ENCODE results near the gene RNASEH1. TPM values are rescaled to one million over a fixed set of nuclear protein-coding genes. Genes with fewer than 3 reads are reported as not detected.

Gene RNASEH1
- total and polyA plus RNA-seq, 2 donors from 2014 or later, result 6.8 to 21.1 TPM

DNA sequence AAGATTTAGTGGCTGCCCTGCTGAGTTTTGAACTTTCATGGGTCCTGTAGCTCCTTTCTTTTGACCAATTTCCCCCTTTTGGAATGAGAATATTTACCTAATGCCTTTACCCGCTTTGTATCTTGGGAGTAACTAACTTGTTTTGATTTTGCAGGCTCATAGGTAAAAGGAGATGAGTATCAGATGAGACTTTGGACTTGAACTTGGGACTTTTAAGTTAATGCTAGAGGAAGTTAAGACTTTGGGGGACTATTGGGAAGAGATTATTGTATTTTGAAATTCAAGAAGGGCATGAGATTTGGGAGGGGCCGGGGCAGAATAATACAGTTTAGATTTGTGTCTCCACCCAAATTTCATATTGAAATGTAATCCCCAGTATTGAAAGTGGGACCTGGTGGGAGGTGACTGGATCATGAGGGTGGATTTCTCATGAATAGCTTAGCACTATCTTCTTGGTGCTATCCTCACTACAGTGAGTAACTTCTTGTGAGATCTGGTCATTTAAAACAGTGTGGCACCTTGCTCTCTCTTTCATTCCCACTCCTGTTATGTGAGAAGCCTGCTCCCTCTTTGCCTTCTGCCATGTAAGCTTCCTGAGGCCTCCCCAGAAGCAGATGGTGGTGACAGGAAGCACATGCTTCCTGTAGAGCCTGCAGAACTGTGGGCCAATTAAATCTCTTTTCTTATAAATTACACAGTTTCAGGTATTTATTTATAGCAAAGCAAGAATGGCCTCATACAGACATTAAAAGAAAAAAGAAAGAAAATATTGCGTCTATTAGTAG lies 44.9 kb downstream of the RNASEH1 start:
- DNase-seq (no peak), FAIRE-seq (no peak)
- Histone ChIP-seq H3K27ac (ENCODE audit: low read depth in 2 of 2, low read length in 2 of 2) (no peak overlapping the region), H3K27me3 (ENCODE audit: control insufficient read depth, insufficient read depth, low read length) (no peaks in the 10 kb centered on the region), H3K36me3 (ENCODE audit: control insufficient read depth in 2 of 3, insufficient read depth in 3 of 3, low read length in 3 of 3) (peaks cover 4 to 28% (median 17%) of the 10 kb centered on the region in 3 donors), H3K4me3 (ENCODE audit: low read length in 3 of 3) (no peak overlapping the region), H3K9me3 (ENCODE audit: control insufficient read depth in 2 of 3, insufficient read depth in 1 of 3, low read length in 3 of 3) (no peaks in the 10 kb centered on the region), H3K9ac (ENCODE audit: low read length in 3 of 3) (no peak overlapping the region), H3K4me1 (ENCODE audit: control insufficient read depth in 2 of 3, insufficient read depth in 2 of 3, low read depth in 1 of 3, low read length in 3 of 3) (peaks cover 0 to 3% (median 0%) of the 10 kb centered on the region in 3 donors)
- TF ChIP-seq, protein P1, sequence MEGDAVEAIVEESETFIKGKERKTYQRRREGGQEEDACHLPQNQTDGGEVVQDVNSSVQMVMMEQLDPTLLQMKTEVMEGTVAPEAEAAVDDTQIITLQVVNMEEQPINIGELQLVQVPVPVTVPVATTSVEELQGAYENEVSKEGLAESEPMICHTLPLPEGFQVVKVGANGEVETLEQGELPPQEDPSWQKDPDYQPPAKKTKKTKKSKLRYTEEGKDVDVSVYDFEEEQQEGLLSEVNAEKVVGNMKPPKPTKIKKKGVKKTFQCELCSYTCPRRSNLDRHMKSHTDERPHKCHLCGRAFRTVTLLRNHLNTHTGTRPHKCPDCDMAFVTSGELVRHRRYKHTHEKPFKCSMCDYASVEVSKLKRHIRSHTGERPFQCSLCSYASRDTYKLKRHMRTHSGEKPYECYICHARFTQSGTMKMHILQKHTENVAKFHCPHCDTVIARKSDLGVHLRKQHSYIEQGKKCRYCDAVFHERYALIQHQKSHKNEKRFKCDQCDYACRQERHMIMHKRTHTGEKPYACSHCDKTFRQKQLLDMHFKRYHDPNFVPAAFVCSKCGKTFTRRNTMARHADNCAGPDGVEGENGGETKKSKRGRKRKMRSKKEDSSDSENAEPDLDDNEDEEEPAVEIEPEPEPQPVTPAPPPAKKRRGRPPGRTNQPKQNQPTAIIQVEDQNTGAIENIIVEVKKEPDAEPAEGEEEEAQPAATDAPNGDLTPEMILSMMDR (IDR thresholded peaks at IDR 0.05; ENCODE audit: borderline replicate concordance, extremely low read depth, insufficient read depth), result no peak
- intact Hi-C loops (cut with DNase I), result no loop called here

DNA sequence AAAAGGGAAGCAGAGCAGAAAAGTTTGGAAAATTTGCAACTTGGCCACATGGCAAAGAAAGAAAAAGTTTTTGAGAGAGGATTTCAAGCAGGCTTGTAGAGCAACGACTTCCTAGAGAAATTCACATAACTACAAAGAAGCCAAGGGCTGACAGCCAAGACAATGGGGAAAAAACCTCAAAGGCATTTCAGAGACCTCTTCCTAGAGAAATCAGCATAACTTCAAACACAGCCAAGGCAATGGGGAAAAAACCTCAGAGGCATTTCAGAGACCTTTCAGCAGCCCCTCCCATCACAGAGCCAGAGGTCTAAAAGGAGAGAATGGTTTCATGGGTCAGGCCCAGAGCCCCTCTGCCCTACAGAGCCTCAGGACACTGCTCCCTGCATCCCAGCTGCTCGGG lies 46.0 kb downstream of the RNASEH1 start:
- Histone ChIP-seq H3K4me3 (ENCODE audit: low read length in 3 of 3) (no peak overlapping the region), H3K4me1 (ENCODE audit: control insufficient read depth in 2 of 3, insufficient read depth in 2 of 3, low read depth in 1 of 3, low read length in 3 of 3) (no peaks in the 10 kb centered on the region), H3K36me3 (ENCODE audit: control insufficient read depth in 2 of 3, insufficient read depth in 3 of 3, low read length in 3 of 3) (peaks cover 4 to 28% (median 17%) of the 10 kb centered on the region in 3 donors), H3K27ac (ENCODE audit: low read depth in 2 of 2, low read length in 2 of 2) (no peak overlapping the region), H3K27me3 (ENCODE audit: control insufficient read depth, insufficient read depth, low read length) (no peaks in the 10 kb centered on the region), H3K9me3 (ENCODE audit: control insufficient read depth in 2 of 3, insufficient read depth in 1 of 3, low read length in 3 of 3) (no peaks in the 10 kb centered on the region), H3K9ac (ENCODE audit: low read length in 3 of 3) (no peak overlapping the region)
- intact Hi-C loops (cut with DNase I), result no loop called here
- TF ChIP-seq, protein P1 (IDR thresholded peaks at IDR 0.05; ENCODE audit: borderline replicate concordance, extremely low read depth, insufficient read depth), result no peak
- FAIRE-seq (no peak), DNase-seq (no peak)

DNA sequence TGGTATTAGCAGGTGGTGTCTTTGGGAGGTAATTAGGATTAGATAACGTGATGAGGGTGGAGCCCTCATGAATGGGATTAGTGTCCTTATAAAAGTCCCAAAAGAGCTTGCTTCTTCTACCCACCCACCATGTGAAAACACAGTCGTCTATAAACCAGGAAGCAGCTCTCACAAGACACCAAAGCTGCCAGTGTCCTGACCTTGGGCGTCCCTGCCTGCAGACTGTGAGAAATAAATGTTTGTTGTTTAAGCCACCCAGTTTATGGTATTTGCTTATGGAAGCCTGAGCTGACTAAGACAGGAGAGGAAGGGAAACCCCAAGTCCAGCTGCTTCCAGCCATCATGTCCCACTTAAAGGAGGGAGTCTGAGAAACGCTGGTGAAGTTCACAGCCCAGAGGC lies 52.4 kb downstream of the RNASEH1 start:
- H3K27me3 ChIP-seq (ENCODE audit: control insufficient read depth, insufficient read depth, low read length), result peaks cover 3% of the 10 kb centered on the region
- peaks cover 0 to 5% (median 0%) of the 10 kb centered on the region in 3 donors for H3K9me3 ChIP-seq (ENCODE audit: control insufficient read depth in 2 of 3, insufficient read depth in 1 of 3, low read length in 3 of 3)
- no peak overlapping the region for H3K4me3 ChIP-seq (ENCODE audit: low read length in 3 of 3)
- intact Hi-C loops (cut with DNase I), result no loop called here
- H3K4me1 ChIP-seq (ENCODE audit: control insufficient read depth in 2 of 3, insufficient read depth in 2 of 3, low read depth in 1 of 3, low read length in 3 of 3), result no peaks in the 10 kb centered on the region
- no peak overlapping the region for H3K9ac ChIP-seq (ENCODE audit: low read length in 3 of 3)
- DNase-seq, result no peak
- no peak overlapping the region for H3K27ac ChIP-seq (ENCODE audit: low read depth in 2 of 2, low read length in 2 of 2)
- TF ChIP-seq, protein P1 (IDR thresholded peaks at IDR 0.05; ENCODE audit: borderline replicate concordance, extremely low read depth, insufficient read depth), result no peak
- no peak for FAIRE-seq
- H3K36me3 ChIP-seq (ENCODE audit: control insufficient read depth in 2 of 3, insufficient read depth in 3 of 3, low read length in 3 of 3), result peaks cover 13 to 41% (median 22%) of the 10 kb centered on the region in 3 donors

All from kidney (tissue), 14 donors.